NCI-H460 (cell line): Measurements from ENCODE around the gene EIF2S2. TPM values are rescaled to one million over a fixed set of nuclear protein-coding genes. Genes with fewer than 3 reads are reported as not detected.

ENCODE experiments used
- DNase-seq: peaks from one replicate; pipeline ENCODE4 v3.0.0-alpha.2; 2016; ENCODE audit warnings: low read depth; ENCODE audit errors: extremely low read depth
- total RNA-seq: library from RNA; depleted of rRNA; stranded (reverse); fragments of >200 nt; shearing (Covaris generic); gene quantifications from 2 replicates; pipeline ENCODE4 v1.2.3, GENCODE V29; 2014

EIF2S2 gene
- total RNA-seq, 1 experiment from 2014 or later = 257 TPM

DNA sequence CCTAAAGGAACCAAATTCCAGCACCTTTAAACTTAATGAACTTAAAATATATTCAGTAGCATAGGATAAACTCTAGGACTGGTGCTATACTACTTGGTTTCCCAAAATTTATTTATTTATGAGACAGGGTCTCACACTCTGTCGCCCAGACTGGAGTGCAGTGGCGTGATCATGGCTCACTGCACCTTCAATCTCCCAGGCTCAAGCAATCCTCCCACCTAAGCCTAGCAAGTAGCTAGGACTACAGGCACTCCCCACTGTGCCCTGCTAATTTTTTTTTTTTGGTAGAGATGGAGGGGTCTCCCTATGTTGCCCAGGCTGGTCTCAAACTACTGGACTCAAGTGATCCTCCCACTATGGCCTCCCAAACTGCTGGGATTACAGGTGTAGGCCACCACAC lies 21.4 kb downstream of the EIF2S2 start:
- no peak for DNase-seq

DNA sequence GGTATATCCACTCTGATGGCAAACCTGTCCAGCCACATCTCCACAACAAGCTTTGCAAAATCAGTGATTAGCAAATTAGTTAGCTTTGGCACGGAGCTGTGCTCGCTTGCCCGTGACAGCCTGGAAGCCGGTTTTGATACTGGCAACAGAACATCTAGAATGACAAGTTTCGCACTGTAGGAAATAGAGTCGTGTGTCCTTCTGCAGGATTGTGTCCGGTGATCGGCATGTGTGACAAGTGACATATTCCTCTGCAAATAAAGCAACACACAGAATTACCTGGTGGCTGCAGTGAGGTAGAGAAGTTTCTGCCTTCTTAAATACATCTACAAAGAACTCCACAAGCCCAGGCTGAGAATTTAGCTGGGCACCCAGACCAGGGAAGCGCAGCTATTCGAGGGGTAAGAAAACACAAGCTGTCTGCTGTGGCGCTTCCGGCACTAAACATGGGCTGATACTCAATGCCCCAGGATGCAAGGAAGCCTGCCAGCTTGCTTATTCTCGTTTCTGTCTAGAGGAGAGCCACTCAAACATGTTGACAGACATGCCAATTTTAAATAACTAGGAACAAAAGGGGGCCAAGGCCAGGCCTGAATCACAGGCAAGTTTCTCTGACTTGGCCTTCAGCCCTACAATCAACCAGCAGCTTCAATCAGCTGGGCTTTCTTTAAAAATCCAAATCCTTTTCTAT lies 22.2 kb downstream of the EIF2S2 start:
- no peak for DNase-seq

DNA sequence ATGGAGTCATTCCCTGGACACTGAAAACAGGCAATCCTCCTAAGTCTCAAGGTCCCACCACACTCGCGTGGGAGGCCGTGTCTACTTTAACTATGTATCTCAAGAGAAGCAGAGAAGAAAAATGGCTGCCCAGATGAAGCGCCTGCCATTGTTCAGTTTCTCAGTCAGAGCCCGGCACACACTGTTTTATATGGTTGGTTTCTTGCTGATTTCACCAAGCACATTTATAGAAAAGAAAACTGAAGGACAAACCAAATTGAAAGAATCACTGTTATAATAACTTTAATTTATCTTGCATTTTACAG lies 22.9 kb downstream of the EIF2S2 start:
- no peak for DNase-seq

DNA sequence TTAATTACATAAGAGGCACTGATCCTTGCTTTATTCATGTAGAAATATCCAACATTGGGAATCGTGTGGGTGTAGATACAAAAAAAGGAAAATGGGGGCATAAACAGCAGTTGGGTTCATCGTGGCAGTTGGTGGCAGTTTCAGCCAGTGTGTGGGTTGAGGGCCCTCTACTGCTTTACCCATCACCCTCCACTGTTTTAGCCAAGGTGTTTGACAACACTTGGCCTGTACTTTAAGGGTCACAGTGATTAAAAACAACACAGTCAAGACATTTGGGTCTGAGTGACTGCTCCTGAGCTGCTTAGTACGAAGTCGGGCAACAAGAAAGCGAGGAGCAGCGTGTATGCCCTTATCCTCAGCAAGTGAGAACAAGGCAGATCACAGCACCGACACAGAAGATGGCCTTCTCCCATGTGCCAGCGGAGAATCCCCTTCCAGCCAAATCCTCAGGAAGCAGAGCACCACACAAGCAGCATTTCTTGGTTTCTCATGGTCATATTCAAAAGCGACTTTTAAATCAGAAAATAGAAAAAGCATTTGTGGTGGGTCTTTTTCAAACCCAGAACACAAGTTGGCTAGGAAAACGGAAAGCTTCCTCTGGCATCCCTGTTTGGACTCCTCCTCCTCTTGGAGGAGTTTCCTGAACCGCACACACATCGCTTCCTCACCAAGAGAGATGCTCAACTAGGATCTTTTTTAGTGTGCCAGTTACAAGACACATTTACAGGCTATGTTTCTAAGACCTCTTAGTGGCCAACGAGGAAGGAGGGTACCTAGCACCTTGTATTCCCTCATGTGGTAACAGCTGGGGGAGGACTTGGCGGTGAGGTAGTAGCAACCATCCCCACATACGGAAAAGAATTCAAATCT lies 23.5 kb downstream of the EIF2S2 start:
- no peak for DNase-seq

DNA sequence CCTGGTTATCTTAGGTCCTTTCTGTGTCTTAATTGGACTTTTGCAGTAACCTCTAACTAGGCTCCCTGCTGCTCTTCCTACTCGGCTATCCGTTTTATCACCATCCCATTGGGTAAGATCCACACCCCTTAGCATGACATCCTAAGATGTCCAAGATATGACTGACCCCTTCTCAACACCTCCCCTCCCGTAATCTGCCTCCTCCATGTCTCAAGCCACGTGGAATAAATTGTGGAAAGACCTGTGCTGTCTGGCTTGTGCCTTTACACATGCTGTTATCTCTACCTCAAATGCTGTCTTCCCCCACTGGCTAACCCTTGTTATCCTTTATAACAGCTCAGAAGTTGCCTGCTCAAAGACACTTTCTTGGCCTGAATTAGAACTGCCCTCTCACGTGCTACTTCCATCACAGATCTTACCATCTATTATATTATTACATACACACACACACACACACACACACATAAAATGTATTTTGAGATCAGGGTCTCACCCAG lies 26.5 kb downstream of the EIF2S2 start:
- DNase-seq = no peak

DNA sequence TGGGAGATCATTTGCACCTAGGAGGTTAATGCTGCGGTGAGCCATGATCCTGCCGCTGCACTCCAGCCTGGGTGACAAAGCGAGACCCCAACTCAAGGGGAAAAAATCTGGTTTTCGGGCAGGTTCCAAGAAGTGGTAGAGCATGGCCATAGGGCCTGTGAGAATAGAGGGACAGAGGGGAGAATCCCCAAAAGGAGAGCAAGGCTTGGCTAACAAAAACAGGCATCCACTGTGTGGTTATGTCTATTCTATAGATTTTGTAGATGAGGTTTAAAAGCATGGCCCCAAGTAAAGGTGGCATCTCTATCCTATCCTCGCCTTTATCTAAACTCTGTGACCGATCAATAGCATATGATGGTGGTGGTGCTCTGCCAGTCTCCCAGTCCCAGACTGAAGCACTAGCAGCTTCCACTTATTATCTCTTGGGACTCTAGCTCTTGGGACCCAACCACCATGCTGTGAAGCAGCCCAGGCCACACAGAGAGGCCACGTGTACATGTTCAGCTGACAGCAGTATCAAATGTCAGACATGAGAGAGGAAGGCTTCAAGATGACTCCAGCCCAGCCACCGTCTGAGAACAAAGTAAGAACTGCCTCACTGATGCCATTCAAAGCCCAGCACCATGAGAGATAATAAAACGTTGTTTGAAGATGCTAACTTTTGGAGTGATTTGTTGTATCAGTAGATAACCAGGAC lies 27.7 kb downstream of the EIF2S2 start:
- no peak for DNase-seq

DNA sequence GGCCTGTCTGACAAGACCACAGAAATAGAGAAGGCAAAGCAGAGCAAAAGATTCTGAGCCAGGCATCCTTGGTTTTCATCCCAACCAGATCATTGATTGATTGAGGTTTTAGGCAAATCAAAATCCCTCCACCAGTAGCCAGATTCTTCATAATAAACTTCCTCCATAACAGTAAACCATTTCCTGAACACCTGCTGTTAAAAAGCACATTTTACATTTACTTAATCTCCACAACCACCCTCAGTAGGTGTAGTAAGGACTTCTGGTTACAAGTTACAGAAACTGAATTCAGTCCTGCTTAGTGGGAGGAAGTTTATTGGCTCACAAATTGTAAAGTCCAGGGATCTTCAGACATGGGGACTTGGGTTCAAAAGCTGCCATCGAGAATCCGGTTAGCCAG lies 28.3 kb downstream of the EIF2S2 start:
- DNase-seq = no peak

DNA sequence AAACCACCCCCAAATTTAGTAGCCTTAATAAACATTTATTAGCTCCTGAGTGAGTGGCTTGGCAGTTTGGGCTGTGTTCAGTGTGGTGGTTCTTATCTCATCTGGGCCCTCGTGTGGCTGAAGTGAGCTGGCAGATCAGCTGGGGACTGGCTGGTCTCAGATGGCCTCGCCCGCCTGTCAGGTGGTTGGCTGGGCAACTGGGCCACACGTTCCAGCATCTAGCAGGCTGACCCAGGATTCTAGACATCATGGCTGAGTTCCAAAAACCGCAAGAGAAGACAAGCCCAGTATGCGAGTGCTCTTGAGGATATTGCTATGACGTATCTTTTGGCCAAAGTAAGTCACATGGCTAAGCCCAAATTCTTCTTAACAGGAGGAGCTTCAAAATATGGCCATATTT lies 28.9 kb downstream of the EIF2S2 start:
- no peak for DNase-seq

DNA sequence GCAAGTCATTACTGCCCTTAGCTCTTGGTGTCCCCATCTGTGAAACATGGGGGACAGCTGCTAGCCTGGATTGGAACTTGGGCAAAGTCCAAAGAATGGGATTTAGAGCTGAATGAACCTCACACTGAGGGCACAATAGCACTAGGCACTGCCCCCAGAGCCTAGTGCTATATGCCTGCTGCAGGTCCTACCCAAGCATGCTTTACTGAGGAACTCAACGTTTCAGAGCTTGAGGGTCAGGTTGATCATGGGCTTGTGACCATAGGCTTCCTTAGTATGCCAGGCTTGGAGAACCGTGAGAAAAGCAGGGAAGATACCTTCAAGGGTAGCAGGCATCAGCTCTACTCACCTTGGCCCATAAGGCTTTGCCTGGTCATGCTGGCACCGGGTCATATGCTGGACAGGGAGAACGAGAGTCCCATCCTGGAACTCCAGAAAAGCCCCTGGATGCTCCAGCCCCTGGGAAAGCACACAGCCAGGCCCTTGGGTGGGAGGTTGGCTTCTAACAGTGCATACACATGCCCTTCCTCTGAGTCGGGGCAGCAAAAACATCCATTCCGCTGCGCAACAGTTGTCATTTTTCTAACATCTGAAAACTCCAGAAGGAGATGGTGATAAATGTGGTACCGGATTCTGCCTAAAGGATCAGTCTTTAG lies 29.7 kb downstream of the EIF2S2 start:
- DNase-seq = no peak

DNA sequence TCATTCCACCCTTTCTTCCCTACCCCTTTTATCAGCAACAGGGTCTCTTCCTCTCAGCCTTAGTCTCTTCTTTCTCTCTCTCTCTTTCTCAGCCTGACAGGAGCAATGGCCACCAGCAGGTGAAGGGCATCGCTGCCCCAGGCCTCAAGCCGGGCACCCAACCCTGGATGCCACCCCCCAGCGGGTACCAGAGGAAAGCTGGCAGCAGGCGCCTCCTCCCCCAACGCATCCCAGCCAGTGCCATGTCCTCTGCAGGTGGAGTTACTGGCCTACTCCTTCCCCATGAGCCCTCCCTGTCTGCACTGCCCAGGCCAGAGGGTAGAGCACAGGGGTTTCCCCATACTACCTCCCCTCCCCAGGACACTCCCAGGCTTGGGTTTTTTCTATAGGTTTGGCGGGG lies 32.2 kb downstream of the EIF2S2 start:
- no peak for DNase-seq

DNA sequence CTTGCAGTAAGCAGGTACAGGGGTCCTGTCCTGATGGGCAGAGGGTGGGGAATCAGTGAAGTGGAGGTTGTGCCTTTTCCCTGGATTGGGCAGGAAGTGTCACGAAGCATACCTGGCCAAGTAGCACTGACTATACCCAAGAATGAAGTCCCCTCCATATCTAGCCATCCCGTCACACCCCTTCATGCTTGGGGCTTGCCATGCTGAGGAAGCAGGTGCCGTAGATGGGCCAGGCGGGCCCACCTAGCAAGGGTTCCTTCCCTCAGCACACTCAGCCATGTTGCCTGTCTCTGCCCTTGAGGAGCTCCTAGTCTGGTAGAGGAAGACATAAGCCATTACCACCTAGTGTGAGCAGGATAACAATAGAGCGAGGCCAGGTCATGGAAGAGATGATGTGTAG lies 33.5 kb downstream of the EIF2S2 start:
- no peak for DNase-seq

DNA sequence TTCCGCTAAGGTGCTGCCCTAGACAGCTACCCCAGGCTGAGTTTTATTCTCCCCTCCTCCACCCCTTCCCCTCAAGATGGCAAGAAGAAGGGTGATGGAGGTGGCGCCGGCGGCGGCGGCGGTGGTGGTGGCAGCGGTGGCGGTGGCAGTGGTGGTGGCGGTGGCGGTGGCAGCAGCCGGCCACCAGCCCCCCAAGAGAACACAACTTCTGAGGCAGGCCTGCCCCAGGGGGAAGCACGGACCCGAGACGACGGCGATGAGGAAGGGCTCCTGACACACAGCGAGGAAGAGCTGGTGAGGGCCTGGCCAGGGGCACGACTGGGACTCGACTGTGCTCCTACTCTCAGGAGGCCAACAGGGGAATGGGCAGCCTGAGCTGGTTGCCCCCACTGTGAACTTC lies 35.1 kb downstream of the EIF2S2 start:
- no peak for DNase-seq

DNA sequence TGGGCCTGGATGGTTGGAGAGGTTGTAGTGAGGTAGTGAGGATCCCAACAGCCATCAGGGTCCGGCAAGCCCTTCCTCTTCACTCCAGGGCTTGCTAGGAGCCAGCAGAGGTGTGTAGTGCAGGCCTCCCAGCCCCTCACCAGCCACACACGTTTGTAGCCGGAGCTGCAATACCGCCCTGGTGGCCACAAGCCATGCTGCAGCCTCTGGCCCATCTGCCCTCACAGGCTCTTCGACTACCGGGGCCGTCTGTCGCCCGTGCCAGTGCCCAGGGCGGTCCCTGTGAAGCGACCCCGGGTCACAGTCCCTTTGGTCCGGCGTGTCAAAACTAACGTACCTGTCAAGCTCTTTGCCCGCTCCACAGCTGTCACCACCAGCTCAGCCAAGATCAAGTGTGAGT lies 36.4 kb downstream of the EIF2S2 start:
- DNase-seq = no peak

DNA sequence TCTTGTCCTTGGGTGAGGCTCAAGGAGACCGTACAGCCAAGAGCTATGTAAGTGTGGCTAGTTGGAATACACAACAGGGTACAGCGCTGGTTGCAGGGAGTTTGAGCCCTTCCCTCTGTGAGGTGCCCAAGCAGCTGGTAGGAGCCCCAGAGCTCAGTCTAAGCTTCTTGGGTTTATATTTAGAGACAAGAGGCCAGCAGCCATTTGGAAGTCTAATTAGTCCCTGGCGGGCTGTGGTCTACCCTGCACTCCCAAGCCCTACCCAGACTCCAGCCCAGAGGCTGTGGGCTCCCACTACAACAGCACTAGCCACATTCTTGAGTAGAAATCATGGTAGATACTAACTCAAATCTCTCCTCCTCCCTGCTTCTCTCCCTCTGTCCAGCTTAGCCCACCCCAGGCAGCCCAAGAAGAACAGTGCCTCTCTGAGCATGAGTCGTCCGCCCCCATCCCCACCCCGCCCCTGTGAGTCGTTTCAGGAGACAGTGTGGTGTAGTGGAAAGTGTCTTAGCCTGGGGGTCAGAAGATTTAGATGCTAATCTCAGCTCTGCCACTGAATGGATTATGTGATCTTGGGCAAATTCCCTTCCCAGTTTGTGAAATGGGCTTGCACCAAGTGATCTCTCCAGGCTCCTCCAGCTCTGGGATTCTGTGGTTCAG lies 37.8 kb downstream of the EIF2S2 start:
- DNase-seq = no peak

DNA sequence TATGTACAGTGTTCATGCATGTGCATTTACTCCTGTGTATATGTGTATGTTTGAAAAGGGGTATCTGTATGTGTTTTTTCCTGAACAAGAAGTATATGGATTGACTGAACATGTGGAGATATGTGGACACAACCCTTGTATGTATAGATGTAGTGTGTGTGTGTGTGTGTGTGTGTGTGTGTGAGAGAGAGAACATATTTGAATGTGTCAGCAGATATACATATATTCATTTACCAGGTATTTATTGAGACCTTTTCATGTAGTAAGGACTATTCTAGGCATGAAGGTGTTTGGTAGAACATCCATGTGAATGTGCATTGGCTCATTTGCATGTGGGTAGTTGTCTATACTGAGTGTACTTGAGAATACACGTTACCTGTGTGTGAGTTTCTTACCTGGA lies 39.3 kb downstream of the EIF2S2 start:
- DNase-seq = no peak

DNA sequence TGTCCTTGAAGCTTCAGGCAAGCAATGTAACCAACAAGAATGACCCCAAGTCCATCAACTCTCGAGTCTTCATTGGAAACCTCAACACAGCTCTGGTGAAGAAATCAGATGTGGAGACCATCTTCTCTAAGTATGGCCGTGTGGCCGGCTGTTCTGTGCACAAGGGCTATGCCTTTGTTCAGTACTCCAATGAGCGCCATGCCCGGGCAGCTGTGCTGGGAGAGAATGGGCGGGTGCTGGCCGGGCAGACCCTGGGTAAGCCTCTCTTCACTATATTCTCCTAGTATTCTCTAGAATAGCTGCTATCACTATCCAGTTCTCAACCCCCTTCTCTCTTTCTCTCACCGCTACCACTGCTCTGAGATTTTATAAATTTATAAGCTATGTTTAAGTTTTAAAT lies 40.0 kb downstream of the EIF2S2 start:
- no peak for DNase-seq

DNA sequence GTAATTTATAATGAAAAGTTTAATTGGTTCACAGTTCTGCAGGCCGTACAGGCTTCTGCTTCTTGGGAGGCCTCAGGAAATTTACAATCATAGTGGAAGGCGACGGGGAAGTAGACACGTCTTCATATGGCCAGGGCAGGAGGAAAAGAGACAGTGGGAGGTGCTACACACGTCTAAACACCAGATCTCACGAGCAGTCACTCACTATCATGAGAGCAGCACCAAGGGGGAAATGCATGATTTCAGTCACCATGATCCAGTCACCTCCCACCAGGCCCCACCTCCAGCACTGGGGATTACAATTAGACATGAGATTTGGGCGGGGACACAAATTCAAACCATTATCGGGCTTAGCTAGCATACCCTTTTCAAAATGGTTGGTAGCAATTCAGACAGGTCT lies 41.2 kb downstream of the EIF2S2 start:
- DNase-seq = no peak

DNA sequence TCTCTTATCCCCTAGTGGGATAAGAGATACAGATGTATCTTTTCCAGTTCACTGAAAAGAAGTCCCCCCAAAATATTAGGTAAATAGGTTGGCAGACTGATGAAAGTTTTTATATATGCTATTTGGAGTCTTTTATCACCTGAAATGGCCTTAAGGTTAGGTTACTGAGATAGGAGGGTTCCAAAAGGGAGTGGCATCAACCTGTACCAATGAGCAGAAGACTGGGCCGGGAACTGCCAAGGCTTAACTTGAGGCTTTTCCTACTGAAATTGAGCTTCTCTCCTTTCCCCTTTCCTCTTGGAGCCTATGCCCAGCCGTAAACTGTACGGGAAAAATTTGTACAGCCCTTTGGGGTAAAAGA lies 42.0 kb downstream of the EIF2S2 start:
- no peak for DNase-seq

DNA sequence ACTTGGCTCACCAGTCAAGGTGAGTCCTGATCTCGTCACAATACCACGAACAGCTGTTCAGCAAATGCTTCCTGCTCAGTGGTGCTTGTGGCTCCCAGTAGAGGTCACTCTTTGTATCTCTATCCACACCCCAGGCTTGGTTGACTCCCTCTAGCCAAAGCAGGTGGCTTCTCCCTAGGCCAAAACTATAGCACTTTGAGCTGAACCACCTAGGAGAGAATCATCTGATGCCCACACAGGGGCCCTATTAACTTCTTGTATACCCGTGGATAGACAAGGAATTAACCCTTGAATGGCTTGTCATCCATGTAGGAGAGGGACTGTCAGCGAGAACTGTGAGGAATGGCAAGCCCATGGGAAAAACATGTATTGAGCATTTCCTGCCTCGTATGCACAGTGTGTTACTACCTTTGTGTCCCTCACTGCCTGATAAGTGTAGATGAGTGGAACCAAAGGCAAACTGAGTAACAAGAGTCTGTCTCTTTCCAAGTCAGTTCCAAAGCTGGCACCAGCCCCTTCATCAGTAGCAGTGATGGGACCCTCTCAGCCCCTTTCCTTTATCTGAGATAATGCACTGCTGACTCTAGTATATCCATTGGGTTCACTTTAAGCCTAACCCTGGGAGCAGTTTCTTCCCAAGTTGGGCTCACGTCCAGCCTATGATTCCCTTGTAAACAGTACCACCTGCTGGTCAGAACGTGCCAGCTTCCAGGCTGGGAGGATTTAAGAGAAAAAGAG lies 42.5 kb downstream of the EIF2S2 start:
- peak; percentile 81 for DNase-seq

DNA sequence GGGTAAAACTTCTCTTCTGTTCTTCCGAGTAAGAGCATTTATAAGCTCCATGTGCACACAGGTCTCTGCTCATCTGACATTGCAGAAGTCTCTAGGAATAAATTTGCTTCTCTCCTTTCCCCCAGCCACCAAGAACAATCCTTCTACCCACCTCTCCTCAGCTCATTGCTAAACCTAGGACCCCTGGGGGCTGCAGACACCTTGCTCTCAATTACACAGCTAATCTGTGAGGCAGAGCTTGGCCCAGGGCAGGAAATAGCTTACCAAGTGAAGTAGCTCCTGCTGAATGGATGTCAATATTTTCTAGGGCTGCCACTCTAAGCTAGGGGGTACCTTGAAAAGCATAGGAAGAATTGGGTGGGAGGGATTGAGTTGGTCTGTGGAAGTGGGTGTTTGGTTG lies 44.0 kb downstream of the EIF2S2 start:
- DNase-seq = no peak
